GM12878 (cell line): ENCODE results near the gene PAF1. TPM values are rescaled to one million over a fixed set of nuclear protein-coding genes. Genes with fewer than 3 reads are reported as not detected.

Experiments used
- CBFB ChIP-seq: IDR thresholded peaks from 2 replicates; pipeline ENCODE4 v1.6.1; 2016; ENCODE audit warnings: antibody characterized with exemption, low read depth
- E2F4 ChIP-seq: IDR thresholded peaks from 2 replicates; pipeline ENCODE4 v1.6.1; 2012; ENCODE audit warnings: low read depth, low read length, improper control_type of control experiment
- IKZF1 ChIP-seq: fragments of 450-650 bp; conservative IDR thresholded peaks from 2 replicates; pipeline ENCODE4 v1.6.1; 2017; ENCODE audit warnings: antibody characterized with exemption, mild to moderate bottlenecking
- IKZF2 ChIP-seq, 2 experiments: fragments of 450-650 bp; IDR thresholded peaks; 2 replicates each; pipeline ENCODE4 v1.6.1; 2017; ENCODE audit warnings: mild to moderate bottlenecking in 2 of 2, moderate library complexity in 2 of 2
- IRF4 ChIP-seq: IDR thresholded peaks from 2 replicates; pipeline ENCODE4 v1.6.1; 2011; ENCODE audit warnings: low read depth, low read length
- JUNB ChIP-seq: IDR thresholded peaks from 2 replicates; pipeline ENCODE4 v1.6.1; 2016; ENCODE audit warnings: antibody characterized with exemption, mild to moderate bottlenecking
- KDM1A ChIP-seq: fragments of 200-600 bp; sonication (generic); IDR thresholded peaks from 2 replicates; pipeline ENCODE4 v1.6.1; 2016; ENCODE audit warnings: borderline replicate concordance
- RBBP5 ChIP-seq: fragments of 200-600 bp; sonication (generic); conservative IDR thresholded peaks from 2 replicates; pipeline ENCODE4 v1.6.1; 2016
- RUNX3 ChIP-seq: IDR thresholded peaks from 2 replicates; pipeline ENCODE4 v1.6.1; 2012; ENCODE audit warnings: low read length, inconsistent platforms
- SUZ12 ChIP-seq: fragments of 200-600 bp; sonication (generic); IDR thresholded peaks from one replicate; pipeline ENCODE4 v1.6.1; 2018; ENCODE audit warnings: antibody characterized with exemption, mild to moderate bottlenecking; ENCODE audit not compliant: unreplicated experiment
- polyA plus RNA-seq, 11 experiments: library from polyadenylated mRNA; depleted of rRNA in 4 of 11; unstranded in 6 of 11; stranded (reverse) in 5 of 11; fragments of >200 nt; fragmentation: Nextera tagmentation in 4 of 11; fragmentation: Illumina TruSeq in 1 of 11; extraction: Ambion mirVana in 4 of 11; extraction: Trizol in 1 of 11; gene quantifications; 1 replicate in 1 of 11; 2 replicates in 10 of 11; pipeline versions ENCODE4 v1.2.1 to v1.2.3, GENCODE V29; 2011 to 2016; ENCODE audit warnings: inconsistent platforms in 2 of 11, missing spikeins in 2 of 11, low read depth in 1 of 11
- total RNA-seq, 4 experiments: library from RNA; depleted of rRNA in 3 of 4; stranded (reverse); fragments of >200 nt in 3 of 4; fragmentation: Illumina TruSeq in 1 of 4; extraction: Trizol in 1 of 4; gene quantifications; 2 replicates each; pipeline versions ENCODE4 v1.2.1 to v1.2.3, GENCODE V29; 2013 to 2021
- TF ChIP-seq, protein P1 (sequence below): fragments of 450-650 bp; IDR thresholded peaks from 2 replicates; pipeline ENCODE4 v1.6.1; 2017; ENCODE audit warnings: mild to moderate bottlenecking, moderate library complexity
- TF ChIP-seq, protein P2 (sequence below): fragments of 150-350 bp; IDR thresholded peaks from 2 replicates; pipeline ENCODE4 v1.6.1; 2016; ENCODE audit warnings: low read depth, low read length
- TF ChIP-seq, protein P3 (sequence below): fragments of 450-650 bp; IDR thresholded peaks from 2 replicates; pipeline ENCODE4 v1.6.1; 2017; ENCODE audit warnings: mild to moderate bottlenecking
- TF ChIP-seq, protein P4 (sequence below): IDR thresholded peaks from 2 replicates; pipeline ENCODE4 v1.6.1; 2011; ENCODE audit warnings: low read depth, low read length, improper control_type of control experiment, borderline replicate concordance
- TF ChIP-seq, protein P5 (sequence below): fragments of 450-650 bp; conservative IDR thresholded peaks from 2 replicates; pipeline ENCODE4 v1.6.1; 2017; ENCODE audit warnings: mild to moderate bottlenecking, moderate library complexity

Gene PAF1
- total and polyA plus RNA-seq, 10 of the 15 experiments (the other 5 are each of a cell fraction or from before 2014, with no cell fraction given): 1.7 to 45.8 (median 39.6) TPM

- 0 out of 2 replicates have a peak, but pooled peaks have one; percentile 58 for TF ChIP-seq E2F4
- TF ChIP-seq, protein P1, sequence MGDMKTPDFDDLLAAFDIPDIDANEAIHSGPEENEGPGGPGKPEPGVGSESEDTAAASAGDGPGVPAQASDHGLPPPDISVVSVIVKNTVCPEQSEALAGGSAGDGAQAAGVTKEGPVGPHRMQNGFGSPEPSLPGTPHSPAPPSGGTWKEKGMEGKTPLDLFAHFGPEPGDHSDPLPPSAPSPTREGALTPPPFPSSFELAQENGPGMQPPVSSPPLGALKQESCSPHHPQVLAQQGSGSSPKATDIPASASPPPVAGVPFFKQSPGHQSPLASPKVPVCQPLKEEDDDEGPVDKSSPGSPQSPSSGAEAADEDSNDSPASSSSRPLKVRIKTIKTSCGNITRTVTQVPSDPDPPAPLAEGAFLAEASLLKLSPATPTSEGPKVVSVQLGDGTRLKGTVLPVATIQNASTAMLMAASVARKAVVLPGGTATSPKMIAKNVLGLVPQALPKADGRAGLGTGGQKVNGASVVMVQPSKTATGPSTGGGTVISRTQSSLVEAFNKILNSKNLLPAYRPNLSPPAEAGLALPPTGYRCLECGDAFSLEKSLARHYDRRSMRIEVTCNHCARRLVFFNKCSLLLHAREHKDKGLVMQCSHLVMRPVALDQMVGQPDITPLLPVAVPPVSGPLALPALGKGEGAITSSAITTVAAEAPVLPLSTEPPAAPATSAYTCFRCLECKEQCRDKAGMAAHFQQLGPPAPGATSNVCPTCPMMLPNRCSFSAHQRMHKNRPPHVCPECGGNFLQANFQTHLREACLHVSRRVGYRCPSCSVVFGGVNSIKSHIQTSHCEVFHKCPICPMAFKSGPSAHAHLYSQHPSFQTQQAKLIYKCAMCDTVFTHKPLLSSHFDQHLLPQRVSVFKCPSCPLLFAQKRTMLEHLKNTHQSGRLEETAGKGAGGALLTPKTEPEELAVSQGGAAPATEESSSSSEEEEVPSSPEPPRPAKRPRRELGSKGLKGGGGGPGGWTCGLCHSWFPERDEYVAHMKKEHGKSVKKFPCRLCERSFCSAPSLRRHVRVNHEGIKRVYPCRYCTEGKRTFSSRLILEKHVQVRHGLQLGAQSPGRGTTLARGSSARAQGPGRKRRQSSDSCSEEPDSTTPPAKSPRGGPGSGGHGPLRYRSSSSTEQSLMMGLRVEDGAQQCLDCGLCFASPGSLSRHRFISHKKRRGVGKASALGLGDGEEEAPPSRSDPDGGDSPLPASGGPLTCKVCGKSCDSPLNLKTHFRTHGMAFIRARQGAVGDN: no peak; the same call in 1 of the 2 replicates
- TF ChIP-seq KDM1A: no peak
- TF ChIP-seq RUNX3: no peak
- no peak for TF ChIP-seq SUZ12
- TF ChIP-seq, protein P2, sequence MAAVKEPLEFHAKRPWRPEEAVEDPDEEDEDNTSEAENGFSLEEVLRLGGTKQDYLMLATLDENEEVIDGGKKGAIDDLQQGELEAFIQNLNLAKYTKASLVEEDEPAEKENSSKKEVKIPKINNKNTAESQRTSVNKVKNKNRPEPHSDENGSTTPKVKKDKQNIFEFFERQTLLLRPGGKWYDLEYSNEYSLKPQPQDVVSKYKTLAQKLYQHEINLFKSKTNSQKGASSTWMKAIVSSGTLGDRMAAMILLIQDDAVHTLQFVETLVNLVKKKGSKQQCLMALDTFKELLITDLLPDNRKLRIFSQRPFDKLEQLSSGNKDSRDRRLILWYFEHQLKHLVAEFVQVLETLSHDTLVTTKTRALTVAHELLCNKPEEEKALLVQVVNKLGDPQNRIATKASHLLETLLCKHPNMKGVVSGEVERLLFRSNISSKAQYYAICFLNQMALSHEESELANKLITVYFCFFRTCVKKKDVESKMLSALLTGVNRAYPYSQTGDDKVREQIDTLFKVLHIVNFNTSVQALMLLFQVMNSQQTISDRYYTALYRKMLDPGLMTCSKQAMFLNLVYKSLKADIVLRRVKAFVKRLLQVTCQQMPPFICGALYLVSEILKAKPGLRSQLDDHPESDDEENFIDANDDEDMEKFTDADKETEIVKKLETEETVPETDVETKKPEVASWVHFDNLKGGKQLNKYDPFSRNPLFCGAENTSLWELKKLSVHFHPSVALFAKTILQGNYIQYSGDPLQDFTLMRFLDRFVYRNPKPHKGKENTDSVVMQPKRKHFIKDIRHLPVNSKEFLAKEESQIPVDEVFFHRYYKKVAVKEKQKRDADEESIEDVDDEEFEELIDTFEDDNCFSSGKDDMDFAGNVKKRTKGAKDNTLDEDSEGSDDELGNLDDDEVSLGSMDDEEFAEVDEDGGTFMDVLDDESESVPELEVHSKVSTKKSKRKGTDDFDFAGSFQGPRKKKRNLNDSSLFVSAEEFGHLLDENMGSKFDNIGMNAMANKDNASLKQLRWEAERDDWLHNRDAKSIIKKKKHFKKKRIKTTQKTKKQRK: 0 out of 2 replicates have a peak, but pooled peaks have one; percentile 34
- peak; percentile 80 to 83 for TF ChIP-seq IKZF2 (IDR thresholded peaks at IDR 0.05)
- peak; percentile 95 for TF ChIP-seq IKZF1
- TF ChIP-seq CBFB: peak; percentile 85; the same call in 1 of the 2 replicates
- TF ChIP-seq JUNB: peak; percentile 68; the same call in 1 of the 2 replicates
- no peak for TF ChIP-seq RBBP5
- TF ChIP-seq, protein P3, sequence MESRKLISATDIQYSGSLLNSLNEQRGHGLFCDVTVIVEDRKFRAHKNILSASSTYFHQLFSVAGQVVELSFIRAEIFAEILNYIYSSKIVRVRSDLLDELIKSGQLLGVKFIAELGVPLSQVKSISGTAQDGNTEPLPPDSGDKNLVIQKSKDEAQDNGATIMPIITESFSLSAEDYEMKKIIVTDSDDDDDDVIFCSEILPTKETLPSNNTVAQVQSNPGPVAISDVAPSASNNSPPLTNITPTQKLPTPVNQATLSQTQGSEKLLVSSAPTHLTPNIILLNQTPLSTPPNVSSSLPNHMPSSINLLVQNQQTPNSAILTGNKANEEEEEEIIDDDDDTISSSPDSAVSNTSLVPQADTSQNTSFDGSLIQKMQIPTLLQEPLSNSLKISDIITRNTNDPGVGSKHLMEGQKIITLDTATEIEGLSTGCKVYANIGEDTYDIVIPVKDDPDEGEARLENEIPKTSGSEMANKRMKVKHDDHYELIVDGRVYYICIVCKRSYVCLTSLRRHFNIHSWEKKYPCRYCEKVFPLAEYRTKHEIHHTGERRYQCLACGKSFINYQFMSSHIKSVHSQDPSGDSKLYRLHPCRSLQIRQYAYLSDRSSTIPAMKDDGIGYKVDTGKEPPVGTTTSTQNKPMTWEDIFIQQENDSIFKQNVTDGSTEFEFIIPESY: no peak
- TF ChIP-seq, protein P4, sequence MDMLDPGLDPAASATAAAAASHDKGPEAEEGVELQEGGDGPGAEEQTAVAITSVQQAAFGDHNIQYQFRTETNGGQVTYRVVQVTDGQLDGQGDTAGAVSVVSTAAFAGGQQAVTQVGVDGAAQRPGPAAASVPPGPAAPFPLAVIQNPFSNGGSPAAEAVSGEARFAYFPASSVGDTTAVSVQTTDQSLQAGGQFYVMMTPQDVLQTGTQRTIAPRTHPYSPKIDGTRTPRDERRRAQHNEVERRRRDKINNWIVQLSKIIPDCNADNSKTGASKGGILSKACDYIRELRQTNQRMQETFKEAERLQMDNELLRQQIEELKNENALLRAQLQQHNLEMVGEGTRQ: peak; percentile 75
- peak; percentile 55; the same call in 1 of the 2 replicates for TF ChIP-seq IRF4
- TF ChIP-seq, protein P5, sequence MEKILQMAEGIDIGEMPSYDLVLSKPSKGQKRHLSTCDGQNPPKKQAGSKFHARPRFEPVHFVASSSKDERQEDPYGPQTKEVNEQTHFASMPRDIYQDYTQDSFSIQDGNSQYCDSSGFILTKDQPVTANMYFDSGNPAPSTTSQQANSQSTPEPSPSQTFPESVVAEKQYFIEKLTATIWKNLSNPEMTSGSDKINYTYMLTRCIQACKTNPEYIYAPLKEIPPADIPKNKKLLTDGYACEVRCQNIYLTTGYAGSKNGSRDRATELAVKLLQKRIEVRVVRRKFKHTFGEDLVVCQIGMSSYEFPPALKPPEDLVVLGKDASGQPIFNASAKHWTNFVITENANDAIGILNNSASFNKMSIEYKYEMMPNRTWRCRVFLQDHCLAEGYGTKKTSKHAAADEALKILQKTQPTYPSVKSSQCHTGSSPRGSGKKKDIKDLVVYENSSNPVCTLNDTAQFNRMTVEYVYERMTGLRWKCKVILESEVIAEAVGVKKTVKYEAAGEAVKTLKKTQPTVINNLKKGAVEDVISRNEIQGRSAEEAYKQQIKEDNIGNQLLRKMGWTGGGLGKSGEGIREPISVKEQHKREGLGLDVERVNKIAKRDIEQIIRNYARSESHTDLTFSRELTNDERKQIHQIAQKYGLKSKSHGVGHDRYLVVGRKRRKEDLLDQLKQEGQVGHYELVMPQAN: peak; percentile 95
These were observed 21.4 kb upstream of the PAF1 start, which contains the start of gene PLEKHG2 (continued) for GRCh38 chr19:39412100-39412866.
